Mucosa of stomach (tissue), 1 donor: ENCODE results near the gene OGA.

Experiments used
- H3K27me3 ChIP-seq: one replicate; pipeline ENCODE4 v1.7.0; 2013; ENCODE audit warnings: mild to moderate bottlenecking, low read length; ENCODE audit not compliant: control insufficient read depth, insufficient read depth
- H3K36me3 ChIP-seq: one replicate; pipeline ENCODE4 v1.7.0; 2013; ENCODE audit warnings: low read length; ENCODE audit not compliant: control insufficient read depth, insufficient read depth
- H3K4me1 ChIP-seq: one replicate; pipeline ENCODE4 v1.7.0; 2013; ENCODE audit warnings: mild to moderate bottlenecking, low read length; ENCODE audit not compliant: control insufficient read depth, insufficient read depth
- H3K4me3 ChIP-seq: one replicate; pipeline ENCODE4 v1.7.0; 2013; ENCODE audit warnings: low read length
- H3K9ac ChIP-seq: one replicate; pipeline ENCODE4 v1.7.0; 2013; ENCODE audit warnings: mild to moderate bottlenecking, low read length, moderate library complexity
- H3K9me3 ChIP-seq: one replicate; pipeline ENCODE4 v1.7.0; 2013; ENCODE audit warnings: mild to moderate bottlenecking, low read length, moderate library complexity; ENCODE audit not compliant: control insufficient read depth
- donor health status: Pancreatic carcinoma.

The OGA gene

DNA sequence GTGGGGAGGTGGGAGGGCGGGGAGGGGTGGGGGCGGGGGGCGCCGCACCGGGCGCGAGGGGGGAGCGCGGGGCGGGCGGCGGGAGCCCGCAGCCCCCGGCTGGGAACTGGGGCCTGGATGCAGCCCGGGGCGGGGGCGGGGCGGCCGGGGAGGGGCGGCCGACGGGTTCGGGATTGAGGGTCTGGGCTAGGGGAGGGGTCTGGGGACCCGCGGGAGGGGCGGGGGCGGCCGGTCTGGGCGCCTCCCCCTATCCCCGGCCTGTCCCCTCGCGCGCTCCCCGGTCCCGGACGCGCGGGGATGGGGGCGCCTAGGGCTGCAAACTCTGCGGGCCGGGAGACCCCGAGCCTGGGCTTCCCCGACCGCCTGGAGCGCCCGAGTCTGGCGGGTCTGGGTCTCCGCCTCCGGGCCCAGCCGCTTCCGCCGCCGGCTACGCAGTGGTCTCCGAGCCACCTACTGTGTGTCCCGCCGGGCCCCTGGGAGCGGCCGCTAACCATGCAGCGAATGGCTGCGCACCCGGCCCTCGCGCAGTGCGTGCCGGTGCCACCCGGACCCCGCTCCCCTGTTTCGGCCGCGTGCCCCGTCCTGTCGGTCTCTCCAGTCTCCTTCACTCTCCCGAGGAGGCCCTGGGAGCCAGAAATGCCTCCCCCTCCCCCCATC lies 42.0 kb downstream of the OGA start:
- Histone ChIP-seq H3K4me3 (no peak overlapping the region), H3K9me3 (no peaks in the 10 kb centered on the region), H3K9ac (no peak overlapping the region), H3K27me3 (peaks cover 70% of the 10 kb centered on the region), H3K36me3 (no peaks in the 10 kb centered on the region), H3K4me1 (peaks cover 47% of the 10 kb centered on the region)

GRCh38 chr10:101775273-101776160 lies 42.7 kb downstream of the OGA start, which contains the start of gene FGF8:
FGF8 (minus strand) TSS chr10:101776114; CDS start chr10:101775900, 214 bp downstream.
- Histone ChIP-seq H3K36me3 (no peaks in the 10 kb centered on the region), H3K9ac (no peak within 1 kb of the TSS), H3K4me1 (peaks cover 41% of the 10 kb centered on the region), H3K27me3 (peaks cover 78% of the 10 kb centered on the region), H3K4me3 (no peak within 1 kb of the TSS), H3K9me3 (no peaks in the 10 kb centered on the region)

GRCh38 chr10:101774589-101775272 lies 43.5 kb downstream of the OGA start:
- Histone ChIP-seq H3K4me1 (peaks cover 34% of the 10 kb centered on the region), H3K27me3 (peaks cover 79% of the 10 kb centered on the region), H3K9ac (no peak overlapping the region), H3K9me3 (no peaks in the 10 kb centered on the region), H3K36me3 (no peaks in the 10 kb centered on the region), H3K4me3 (no peak overlapping the region)

DNA sequence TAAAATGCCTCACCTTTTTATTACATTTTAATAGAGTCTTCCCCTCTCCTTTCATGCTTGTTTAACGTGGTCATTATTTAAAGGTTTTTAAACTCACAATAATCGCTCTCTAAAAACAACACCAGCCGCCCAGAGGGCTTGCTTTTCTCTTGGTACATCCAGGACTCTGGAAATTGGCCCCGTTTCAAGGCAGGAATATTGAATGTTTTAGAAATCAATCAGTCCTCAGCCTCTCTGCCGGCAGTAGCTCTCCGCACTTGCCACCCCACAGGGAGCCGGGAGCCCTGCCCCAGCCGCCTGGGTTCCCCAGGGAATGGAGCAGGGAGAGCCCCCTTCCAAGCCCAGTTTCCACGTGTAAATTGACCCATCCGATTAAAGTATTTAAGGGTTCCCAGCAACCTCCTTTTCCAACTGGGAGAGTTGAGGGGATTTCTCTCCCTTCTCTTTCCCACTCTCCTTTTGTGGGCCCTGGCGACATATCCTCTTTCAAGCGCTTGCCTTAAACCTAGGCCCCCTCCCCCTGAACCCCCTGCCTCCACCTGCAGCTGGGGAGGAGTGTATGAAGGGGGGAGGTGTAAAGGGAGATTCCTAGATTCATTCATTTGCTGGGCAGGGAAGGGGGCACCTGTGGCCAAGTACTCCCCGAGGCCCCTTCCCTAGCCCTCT lies 44.2 kb downstream of the OGA start:
- Histone ChIP-seq H3K4me3 (no peak overlapping the region), H3K27me3 (peaks cover 80% of the 10 kb centered on the region), H3K9ac (no peak overlapping the region), H3K9me3 (no peaks in the 10 kb centered on the region), H3K4me1 (peaks cover 27% of the 10 kb centered on the region), H3K36me3 (no peaks in the 10 kb centered on the region)

- Histone ChIP-seq H3K9me3 (no peaks in the 10 kb centered on the region), H3K27me3 (peaks cover 89% of the 10 kb centered on the region), H3K36me3 (no peaks in the 10 kb centered on the region), H3K9ac (no peak overlapping the region), H3K4me3 (no peak overlapping the region), H3K4me1 (peaks cover 18% of the 10 kb centered on the region)
Observed at GRCh38 chr10:101772895-101773761, 45.1 kb downstream of the OGA start.

GRCh38 chr10:101772017-101772894 lies 46.0 kb downstream of the OGA start:
- Histone ChIP-seq H3K36me3 (no peaks in the 10 kb centered on the region), H3K4me1 (peaks cover 9% of the 10 kb centered on the region), H3K4me3 (no peak overlapping the region), H3K27me3 (peaks cover 91% of the 10 kb centered on the region), H3K9ac (no peak overlapping the region), H3K9me3 (no peaks in the 10 kb centered on the region)

DNA sequence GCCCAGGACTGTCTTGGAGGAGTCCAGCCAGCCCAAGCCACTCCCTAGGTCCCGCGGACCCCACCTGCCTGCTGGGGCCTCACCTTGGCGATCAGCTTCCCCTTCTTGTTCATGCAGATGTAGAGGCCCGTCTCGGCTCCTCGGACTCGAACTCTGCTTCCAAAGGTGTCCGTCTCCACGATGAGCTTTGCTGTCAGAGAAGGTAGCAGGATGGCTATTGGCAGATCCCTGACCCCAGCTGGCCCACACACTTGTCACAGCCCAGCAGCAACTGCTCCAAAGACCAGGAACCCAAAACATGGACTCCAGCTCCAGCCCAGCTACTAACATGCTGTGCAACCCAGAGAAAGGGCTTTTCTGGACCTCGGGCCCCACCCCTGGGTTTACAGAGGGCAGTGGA lies 46.9 kb downstream of the OGA start:
- H3K9ac ChIP-seq, result no peak overlapping the region
- H3K4me3 ChIP-seq, result no peak overlapping the region
- no peaks in the 10 kb centered on the region for H3K9me3 ChIP-seq
- peaks cover 8% of the 10 kb centered on the region for H3K4me1 ChIP-seq
- H3K36me3 ChIP-seq, result no peaks in the 10 kb centered on the region
- peaks cover 89% of the 10 kb centered on the region for H3K27me3 ChIP-seq

- Histone ChIP-seq H3K9me3 (no peaks in the 10 kb centered on the region), H3K4me3 (no peak overlapping the region), H3K36me3 (no peaks in the 10 kb centered on the region), H3K4me1 (peaks cover 8% of the 10 kb centered on the region), H3K9ac (no peak overlapping the region), H3K27me3 (peaks cover 90% of the 10 kb centered on the region)
Observed at GRCh38 chr10:101770331-101771215, 47.7 kb downstream of the OGA start.

DNA sequence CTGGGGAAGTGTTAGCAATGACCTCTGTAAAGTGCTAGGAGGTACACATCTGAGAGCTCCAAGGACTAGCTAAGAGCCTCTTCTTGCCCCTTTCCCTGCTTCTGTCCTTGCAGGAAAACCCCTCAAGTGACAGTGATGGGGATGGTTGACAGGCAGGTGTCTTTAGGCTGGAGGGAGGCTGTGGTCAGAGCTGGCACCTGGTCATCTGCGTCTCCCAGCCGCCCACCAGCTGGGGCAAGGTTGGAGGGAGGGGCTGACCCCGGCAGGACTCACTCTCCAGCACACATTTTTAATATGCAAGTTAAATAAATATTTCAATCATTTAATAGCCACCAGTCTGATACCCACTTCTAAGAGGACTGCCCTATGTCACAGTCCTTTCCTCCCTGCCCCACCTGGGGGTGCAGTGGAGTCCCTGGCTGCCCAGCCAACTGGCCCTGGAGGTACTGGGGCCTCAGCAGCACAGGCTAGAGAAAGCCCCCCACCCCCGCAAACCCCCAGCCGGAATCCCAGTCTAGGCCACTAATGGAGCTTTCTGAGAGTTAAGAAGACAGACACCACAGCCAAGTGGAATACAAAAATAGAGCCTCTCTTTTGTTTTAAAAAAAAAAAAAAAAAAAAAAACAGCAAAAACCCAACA lies 48.6 kb downstream of the OGA start:
- no peaks in the 10 kb centered on the region for H3K36me3 ChIP-seq
- peaks cover under 1% of the 10 kb centered on the region for H3K4me1 ChIP-seq
- H3K4me3 ChIP-seq, result no peak overlapping the region
- H3K9ac ChIP-seq, result no peak overlapping the region
- peaks cover 81% of the 10 kb centered on the region for H3K27me3 ChIP-seq
- H3K9me3 ChIP-seq, result no peaks in the 10 kb centered on the region
